SIG-M5 treated with dmso at 0.1 percent for 504 hours (cell line): ENCODE data around the gene PPIH.
"Not testable (repeated sequence)": the region's sequence is repeated elsewhere in the genome, so short reads cannot be mapped to it uniquely, and the experiment has no call there.

ENCODE experiments used
- DNase-seq: peaks from one replicate; lab custom pipeline; 2025; ENCODE audit not compliant: unreplicated experiment; lab: John Stamatoyannopoulos, UW

The PPIH gene

DNA sequence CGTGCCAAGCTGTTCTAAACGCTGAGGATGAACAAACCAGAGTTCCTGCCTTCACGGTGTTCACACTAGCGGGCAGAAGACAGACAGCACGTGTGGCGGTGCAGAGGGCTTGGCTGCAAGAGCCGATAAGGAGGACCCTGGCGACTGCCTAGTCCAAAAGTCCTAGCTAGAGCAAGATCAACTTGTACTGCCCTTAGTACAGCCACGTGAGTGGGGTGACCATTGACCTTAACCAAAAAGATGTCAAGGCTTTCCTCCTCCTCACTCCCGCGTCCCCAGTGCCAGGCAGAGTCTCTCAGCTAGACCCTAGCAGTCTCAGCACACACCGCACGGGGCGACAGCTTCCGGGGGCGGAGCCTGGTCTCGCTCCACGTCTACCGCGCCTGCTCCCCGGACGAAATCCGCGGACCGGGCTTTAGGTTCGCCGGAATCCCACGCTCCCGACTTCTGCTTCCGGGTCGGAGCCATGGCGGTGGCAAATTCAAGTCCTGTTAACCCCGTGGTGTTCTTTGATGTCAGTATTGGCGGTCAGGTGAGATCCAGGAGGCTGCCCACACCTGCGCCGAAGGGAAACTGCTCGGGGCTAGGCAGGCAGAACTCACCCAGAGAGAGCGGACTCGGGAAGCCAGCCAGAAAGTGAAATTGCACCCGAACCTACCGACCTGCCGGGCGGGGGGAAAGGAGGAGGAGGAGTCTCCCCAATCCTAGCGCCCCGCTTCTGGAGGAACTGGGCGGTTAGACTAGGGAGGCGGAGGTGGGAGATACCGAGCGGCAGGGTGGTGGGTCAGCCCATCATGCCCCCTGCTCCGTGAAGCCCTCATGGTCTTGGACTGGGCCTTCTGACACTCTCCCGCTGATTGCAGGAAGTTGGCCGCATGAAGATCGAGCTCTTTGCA lies at the start of gene PPIH:
Gene PPIH, plus strand, starts transcription at position 443 of the 896 bp plus-strand sequence. Its CDS starts 24 bp downstream, at position 467.
- peak; percentile 91 for DNase-seq

DNA sequence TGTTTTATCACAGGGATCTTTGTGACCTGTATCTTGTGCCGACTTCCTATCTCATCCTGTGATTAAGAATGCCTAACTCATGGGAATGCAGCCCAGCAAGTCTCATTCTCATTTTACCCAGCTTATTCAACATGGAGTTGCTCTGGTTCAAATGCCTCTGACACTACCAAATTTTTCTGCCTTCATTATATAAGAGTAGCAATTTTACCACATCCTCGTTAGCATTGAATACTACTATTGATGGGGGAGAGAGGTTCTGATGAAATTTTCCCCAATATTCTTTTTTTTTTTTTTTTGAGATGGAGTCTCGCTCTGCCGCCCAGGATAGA lies 44.5 kb upstream of the PPIH start:
- no peak for DNase-seq

DNA sequence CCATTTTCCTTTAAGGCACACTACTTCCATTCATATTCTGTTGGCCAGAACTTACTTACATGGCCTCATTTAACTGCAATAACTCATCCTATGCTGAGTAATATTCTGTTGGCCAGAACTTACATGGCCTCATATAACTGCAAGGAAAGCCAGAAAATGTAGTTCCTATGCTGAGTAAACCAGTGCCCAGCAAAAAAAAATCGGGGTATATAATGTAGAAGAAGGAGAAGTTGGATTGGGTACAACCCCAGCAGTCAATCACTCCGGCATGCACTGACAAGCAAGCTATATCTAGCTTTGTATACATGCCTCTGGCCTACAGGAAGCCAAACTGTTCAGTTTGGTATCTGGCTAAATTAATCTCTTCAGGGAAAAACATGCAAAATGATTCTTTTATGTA lies 39.4 kb upstream of the PPIH start:
- no peak for DNase-seq

DNA sequence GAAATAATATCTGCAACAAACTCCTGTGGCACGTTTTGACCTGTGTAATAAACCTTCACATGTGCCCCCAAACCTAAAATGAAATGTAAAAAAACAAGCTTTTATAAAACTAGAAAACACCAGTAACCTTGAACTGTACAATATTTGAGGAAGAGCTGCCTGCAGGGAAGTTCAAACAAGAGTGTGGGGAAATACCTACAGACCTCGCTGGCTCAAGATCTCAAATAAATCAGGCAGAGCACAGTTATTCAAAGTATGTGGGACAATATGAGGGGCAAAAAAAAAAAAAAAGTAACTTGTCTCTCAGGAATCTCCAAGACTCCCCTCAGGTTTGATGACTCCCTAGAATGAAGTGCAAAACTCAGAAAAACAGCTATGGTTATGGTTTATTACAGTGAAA lies 37.9 kb upstream of the PPIH start:
- peak; percentile 2 for DNase-seq

- DNase-seq, result not testable (repeated sequence)
Observed at GRCh38 chr1:42621180-42621579, 37.0 kb upstream of the PPIH start.

DNA sequence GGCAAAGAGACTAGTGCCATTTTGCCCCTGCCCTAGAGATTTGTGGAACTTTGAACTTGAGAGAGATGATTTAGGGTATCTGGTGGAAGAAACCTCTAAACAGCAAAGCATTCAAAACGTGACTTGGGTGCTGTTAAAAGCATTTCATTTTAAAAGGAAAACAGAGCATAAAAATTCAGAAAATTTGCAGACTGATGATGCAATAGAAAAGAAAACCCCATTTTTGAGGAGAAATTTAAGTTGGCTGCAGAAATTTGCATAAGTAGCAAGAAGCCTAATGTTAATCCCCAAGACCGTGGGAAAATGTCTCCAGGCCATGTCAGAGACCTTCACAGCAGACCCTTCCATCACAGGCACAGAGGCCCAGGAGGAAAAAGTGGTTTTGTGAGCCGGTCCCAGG lies 31.0 kb upstream of the PPIH start:
- not testable (repeated sequence) for DNase-seq

DNA sequence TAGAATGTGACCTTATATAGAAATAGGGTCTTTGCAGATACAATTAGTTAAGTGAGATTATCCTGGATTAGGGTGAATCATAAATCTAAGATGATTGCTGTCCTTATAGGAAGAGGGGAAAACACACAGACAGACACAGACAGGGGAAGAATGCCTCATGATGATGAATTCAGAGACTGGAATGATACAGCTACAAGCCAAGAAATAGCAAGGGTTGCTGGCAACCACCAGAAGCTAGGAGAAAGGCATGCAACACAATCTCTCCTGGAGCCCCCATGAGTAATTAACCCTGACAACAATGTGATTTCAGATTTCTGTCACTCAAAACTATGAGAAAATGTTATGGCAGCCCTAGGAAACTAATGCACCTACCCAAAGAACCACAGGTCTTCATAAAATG lies 19.1 kb upstream of the PPIH start:
- no peak for DNase-seq

- DNase-seq, result no peak
Observed at GRCh38 chr1:42646056-42646455, 12.2 kb upstream of the PPIH start.

DNA sequence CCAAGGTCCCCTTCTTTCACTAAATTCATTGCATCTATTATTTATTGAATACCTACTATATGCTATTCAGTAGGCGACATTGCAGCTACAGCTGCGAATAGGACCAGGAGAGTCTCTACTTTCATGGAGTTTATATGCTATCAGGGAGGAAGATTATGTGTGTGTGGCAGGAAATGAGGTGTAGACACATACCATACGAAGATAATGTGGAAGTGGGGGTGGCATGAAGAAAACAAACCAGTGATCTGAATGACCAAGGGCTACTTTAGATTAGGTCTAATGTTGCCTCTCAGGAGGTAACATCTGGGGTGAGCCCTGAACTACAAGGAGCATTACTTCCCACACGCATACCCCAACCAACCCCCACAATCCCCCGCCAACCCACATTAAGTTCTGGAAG lies 1.0 kb upstream of the PPIH start:
- no peak for DNase-seq

- no peak for DNase-seq
Observed at GRCh38 chr1:42658877-42659337, 684 bp downstream of the PPIH start.

DNA sequence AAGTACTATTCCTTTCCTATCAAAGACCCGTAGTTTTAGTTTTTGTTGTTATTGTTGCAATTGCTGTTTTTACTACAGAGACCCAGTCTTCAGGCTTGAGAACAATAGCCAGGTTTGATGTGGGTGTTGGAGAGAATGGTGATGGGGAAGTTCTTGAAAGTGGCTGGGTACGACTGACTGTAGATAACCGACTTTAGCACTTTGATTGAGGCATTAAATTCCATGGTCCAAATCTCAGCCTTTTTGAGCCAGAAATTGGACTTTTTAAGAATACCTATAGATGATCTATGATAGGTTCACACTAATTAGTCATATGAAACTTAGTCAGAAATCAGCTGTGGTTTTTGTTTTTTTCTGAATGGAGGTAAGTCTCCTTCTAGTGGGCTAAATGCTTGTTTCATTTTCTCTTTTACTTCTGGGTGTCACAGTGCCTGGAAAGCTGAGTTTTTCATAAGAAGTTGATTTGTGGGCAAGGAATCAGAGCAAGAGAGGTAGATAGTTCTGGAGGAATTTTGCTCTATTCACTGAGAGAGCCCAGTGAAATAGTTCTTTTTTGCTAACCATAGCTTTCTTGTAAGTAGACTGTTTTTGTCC lies 2.8 kb downstream of the PPIH start:
- DNase-seq, result no peak

GRCh38 chr1:42669936-42670335 lies 11.7 kb downstream of the PPIH start:
- DNase-seq, result no peak

- DNase-seq, result no peak
Observed at GRCh38 chr1:42670425-42670824, 12.2 kb downstream of the PPIH start.

DNA sequence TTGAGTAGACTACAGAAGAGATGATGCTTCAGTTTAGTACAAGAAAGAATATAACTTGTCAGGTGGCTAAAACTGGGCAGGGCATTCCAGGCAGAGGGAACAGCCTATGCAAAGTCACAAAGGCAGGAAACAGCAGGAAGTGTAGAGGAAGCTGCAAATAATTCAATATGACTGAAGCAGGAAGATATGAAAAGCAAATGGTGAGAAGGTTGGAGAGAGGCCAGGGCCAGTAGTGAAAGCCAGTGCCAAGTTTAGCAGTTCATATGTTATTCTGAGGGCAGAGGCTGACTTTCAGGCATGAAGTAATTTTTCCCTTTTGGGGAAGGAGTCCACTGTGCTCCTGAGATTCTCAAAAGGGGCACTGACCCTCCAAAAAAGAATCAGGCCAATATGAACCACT lies 16.0 kb downstream of the PPIH start:
- no peak for DNase-seq

DNA sequence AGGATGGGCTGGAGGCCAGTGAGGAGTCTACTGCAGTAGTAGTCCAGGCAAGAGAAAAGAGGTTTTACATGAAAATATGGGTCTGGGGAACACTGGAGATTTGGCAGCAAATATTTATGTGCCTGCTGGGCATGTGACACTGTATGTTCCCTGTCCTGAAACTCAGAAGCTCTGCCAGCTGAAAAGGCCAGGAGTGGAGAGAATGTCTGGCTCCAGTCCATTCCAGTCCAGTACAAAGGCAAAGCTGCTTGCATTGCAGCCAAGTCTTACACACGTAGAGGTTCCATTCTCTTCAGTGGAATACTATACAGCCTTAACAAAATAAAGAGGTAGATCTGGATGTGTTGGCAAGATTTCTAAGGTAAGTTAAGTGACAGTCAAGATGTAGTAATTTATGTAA lies 16.5 kb downstream of the PPIH start:
- DNase-seq, result no peak

DNA sequence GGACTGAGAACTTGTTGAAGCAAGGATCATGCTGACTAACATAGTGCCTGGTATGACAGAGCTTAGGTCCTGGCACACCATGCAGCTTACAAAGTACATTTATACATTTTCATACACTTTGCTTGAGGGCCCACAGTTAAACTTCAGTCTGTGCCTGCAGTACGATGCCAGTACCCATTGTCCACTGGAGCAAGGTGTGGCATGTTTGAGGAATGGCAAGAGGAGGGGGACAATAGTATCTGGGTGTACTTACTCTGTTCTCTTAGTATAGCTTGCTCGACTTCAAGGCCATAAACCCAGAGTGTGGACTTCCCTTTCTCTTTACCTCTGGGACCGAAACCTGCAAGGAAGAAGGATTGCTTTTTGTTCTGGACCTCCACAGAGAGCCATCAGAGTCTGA lies 17.2 kb downstream of the PPIH start:
- DNase-seq, result no peak

DNA sequence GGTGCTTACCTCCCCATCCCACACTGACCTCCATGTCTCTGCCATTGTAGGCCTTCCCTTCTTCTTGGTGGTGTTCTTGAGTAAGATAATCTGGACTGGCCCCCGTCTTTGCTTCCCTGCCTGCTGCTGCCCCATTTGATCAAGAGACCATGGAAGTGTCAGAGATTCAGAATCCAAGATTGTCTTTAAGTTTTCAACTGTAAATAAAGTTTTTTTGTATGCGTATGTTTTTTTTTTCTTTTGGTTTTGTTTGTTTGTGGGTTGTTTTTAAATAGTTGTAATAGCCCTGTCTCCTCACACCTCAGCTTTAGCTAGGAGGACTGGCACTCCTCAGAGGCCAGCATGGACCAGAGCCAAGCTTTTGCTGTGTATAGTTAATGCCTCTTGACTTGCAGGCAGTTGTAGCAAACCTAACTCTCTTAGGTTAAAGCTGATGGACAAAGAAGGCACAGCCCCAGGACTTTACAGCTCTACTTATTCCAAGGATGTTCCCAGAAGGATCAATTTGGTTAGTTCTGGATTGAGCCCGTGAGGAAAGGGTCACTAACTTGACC lies 18.4 kb downstream of the PPIH start:
- DNase-seq, result no peak

GRCh38 chr1:42679364-42679983 lies 21.3 kb downstream of the PPIH start:
- peak; percentile 82 for DNase-seq

DNA sequence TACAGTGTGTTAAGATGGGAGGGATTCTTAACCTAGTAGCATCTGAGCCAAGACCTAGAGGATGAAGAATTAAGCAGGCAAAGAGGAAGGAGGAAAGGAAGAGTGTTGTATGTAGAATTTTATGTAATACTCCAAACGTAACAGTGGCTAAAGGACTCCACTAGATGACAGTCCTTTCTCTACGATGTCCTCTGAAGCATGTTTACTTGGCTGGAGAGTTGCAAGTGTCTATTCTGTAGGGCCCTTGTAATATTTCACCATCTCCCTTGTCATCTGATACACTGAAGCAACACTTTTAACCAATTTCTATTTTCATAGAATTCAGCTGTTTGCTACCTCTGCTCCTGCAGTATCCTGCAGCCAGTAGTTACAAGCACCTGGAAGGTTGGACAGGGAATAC lies 21.8 kb downstream of the PPIH start:
- DNase-seq, result peak; percentile 72

DNA sequence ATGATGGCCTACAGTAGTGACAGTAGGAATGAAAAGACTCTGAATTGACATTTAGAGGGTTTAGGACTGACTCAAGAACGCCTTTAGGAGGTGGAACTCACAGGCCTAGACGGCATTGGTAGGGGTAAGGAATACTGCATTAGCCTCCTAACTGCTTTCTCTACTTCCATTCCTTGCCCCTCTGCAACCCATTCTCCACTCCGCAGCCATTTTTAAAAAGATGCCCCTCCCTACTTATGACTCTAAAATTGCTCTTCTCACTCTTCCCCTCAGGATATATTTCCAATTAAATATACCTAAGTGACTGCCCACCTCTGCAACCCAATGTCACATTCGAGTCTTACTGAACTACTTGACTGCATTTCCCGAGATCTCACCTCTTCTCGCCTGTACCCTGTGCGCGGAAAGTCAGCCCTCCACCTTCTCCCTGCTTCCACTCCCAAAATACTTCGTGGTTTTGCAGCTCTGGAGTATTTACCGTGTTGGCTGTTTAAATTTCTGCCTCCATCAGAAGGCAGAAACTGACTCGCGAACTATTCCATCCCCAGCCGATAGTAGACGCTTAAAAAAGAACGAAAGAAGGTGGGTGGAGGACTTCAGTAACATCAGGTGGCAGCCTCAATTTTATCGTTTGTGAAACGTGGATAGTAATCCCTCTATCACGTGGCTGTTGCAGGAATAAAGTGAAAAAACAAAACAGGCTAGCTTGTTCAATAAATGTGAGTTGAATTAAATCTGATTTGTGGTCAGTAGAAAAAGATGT lies 22.9 kb downstream of the PPIH start:
- DNase-seq, result peak; percentile 19
